ENCODE data around the gene TRPC4AP.

- TF ChIP-seq CTCF (IDR thresholded peaks at IDR 0.05) (no peak), POLR2A (IDR thresholded peaks at IDR 0.05) (no peak)
Observed at GRCh38 chr20:35135867-35136586, 43.4 kb upstream of the TRPC4AP start.
